Measurements from ENCODE around the gene ASTL.
"Not testable (repeated sequence)": the region's sequence is repeated elsewhere in the genome, so short reads cannot be mapped to it uniquely, and the experiment has no call there.

DNA sequence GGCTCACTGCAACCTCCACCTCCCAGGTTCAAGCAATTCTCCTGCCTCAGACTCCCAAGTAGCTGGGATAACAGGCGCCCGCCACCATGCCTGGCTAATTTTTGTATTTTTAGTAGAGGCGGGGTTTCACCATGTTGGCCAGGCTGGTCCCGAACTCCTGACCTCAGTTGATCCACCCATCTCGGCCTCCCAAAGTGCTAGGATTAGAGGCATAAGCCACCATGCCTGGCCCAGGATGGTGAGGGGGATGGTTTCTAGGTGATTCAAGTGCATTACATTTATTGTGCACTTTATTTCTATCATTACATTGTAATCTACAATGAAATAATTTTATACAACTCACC lies 3.3 kb upstream of the ASTL start:
- not testable (repeated sequence) for TF ChIP-seq CTCF (IDR thresholded peaks at IDR 0.05 in 4 of 5, conservative IDR thresholded peaks at IDR 0.05 in 1 of 5); POLR2A (IDR thresholded peaks at IDR 0.05)

Data from gastrocnemius medialis (tissue), 4 donors.